Keratinocyte (primary cell): ENCODE data around the gene ACVR1. TPM values are rescaled to one million over a fixed set of nuclear protein-coding genes. Genes with fewer than 3 reads are reported as not detected.

Experiments
- DNase-seq: peaks from one replicate; pipeline ENCODE4 v3.0.0-alpha.2; 2011; ENCODE audit warnings: low read depth, missing footprints, low spot score
- FAIRE-seq: peaks from 2 replicates; lab custom pipeline; 2011; peaks lifted over from hg19 to GRCh38; lab: Jason Lieb, UNC
- H2AFZ ChIP-seq: 2 replicates; pipeline ENCODE4 v1.6.0; 2012; ENCODE audit warnings: low read length, control low read depth, inconsistent platforms; ENCODE audit not compliant: control insufficient read depth
- H3K27ac ChIP-seq: 2 replicates; pipeline ENCODE4 v1.5.1; 2011; ENCODE audit warnings: low read length; ENCODE audit not compliant: control insufficient read depth, insufficient read depth
- H3K27me3 ChIP-seq: 3 replicates; pipeline ENCODE4 v1.6.0; 2011; ENCODE audit warnings: low read length; ENCODE audit not compliant: control insufficient read depth, insufficient read depth; ENCODE audit errors: extremely low read depth
- H3K36me3 ChIP-seq, 2 experiments: 2 replicates in 1 of 2; 3 replicates in 1 of 2; pipeline ENCODE4 v1.5.1; 2011; ENCODE audit warnings: low read length in 2 of 2, mild to moderate bottlenecking in 1 of 2; ENCODE audit not compliant: control insufficient read depth in 2 of 2, insufficient read depth in 2 of 2; ENCODE audit errors: extremely low read depth in 1 of 2
- H3K4me1 ChIP-seq: 3 replicates; pipeline ENCODE4 v1.5.1; 2011; ENCODE audit warnings: low read length; ENCODE audit not compliant: control insufficient read depth, insufficient read depth; ENCODE audit errors: extremely low read depth
- H3K4me2 ChIP-seq: 3 replicates; pipeline ENCODE4 v1.6.0; 2011; ENCODE audit warnings: low read depth, low read length; ENCODE audit not compliant: control insufficient read depth, insufficient read depth; ENCODE audit errors: extremely low read depth
- H3K4me3 ChIP-seq, 3 experiments: fragments of 200-600 bp in 1 of 3; sonication (generic) in 1 of 3; 2 replicates in 2 of 3; 3 replicates in 1 of 3; pipeline ENCODE4 v1.5.1; 2011 to 2016; ENCODE audit warnings: low read length in 3 of 3, mild to moderate bottlenecking in 3 of 3, control low read depth in 2 of 3, inconsistent platforms in 1 of 3, low read depth in 1 of 3, mixed read lengths in 1 of 3, mixed run types in 1 of 3, moderate library complexity in 1 of 3; ENCODE audit not compliant: control insufficient read depth in 2 of 3, insufficient read depth in 2 of 3; ENCODE audit errors: extremely low read depth in 1 of 3
- H3K79me2 ChIP-seq: 2 replicates; pipeline ENCODE4 v1.6.0; 2012; ENCODE audit warnings: low read length; ENCODE audit not compliant: control insufficient read depth, insufficient read depth
- H3K9ac ChIP-seq: 3 replicates; pipeline ENCODE4 v1.6.0; 2011; ENCODE audit warnings: low read length; ENCODE audit not compliant: control insufficient read depth, insufficient read depth; ENCODE audit errors: extremely low read depth
- H3K9me1 ChIP-seq: 3 replicates; pipeline ENCODE4 v1.6.0; 2011; ENCODE audit warnings: low read length; ENCODE audit not compliant: control insufficient read depth, insufficient read depth; ENCODE audit errors: extremely low read depth
- H3K9me3 ChIP-seq: 2 replicates; pipeline ENCODE4 v1.5.1; 2012; ENCODE audit warnings: low read depth, low read length; ENCODE audit not compliant: control insufficient read depth
- H4K20me1 ChIP-seq: 3 replicates; pipeline ENCODE4 v1.6.0; 2011; ENCODE audit warnings: low read length; ENCODE audit not compliant: control insufficient read depth, insufficient read depth; ENCODE audit errors: extremely low read depth
- CTCF ChIP-seq, 3 experiments: IDR thresholded peaks in 1 of 3; conservative IDR thresholded peaks in 1 of 3; optimal IDR thresholded peaks in 1 of 3; 2 replicates in 2 of 3; 3 replicates in 1 of 3; pipeline versions ENCODE3 to v1.5.1; 2011; ENCODE audit warnings: low read length in 3 of 3, mild to moderate bottlenecking in 3 of 3, moderate library complexity in 2 of 3, control low read depth in 1 of 3, inconsistent platforms in 1 of 3; ENCODE audit not compliant: insufficient read depth in 2 of 3; ENCODE audit errors: extremely low read depth in 1 of 3
- EZH2 ChIP-seq: IDR thresholded peaks from one replicate; pipeline ENCODE4 v1.6.1; 2012; ENCODE audit warnings: inconsistent platforms, mild to moderate bottlenecking, low read length, moderate library complexity
- dilution Hi-C: fragments of 300-500 bp; cut with MboI; formaldehyde crosslinking; loops from one replicate; pipeline ENCODE4 v1.7.0; 2020; ENCODE audit warnings: low sequenced_read_pairs; ENCODE audit not compliant: extremely low pct_ligation_motif_present
- polyA plus RNA-seq, 5 experiments: library from polyadenylated mRNA; depleted of rRNA in 3 of 5; stranded (reverse) in 3 of 5; stranded (forward) in 1 of 5; unstranded in 1 of 5; fragments of >200 nt; gene quantifications; 1 replicate in 1 of 5; 2 replicates in 3 of 5; 3 replicates in 1 of 5; pipeline versions ENCODE4 v1.2.1 to v1.2.3, GENCODE V29; 2011 to 2012; ENCODE audit warnings: missing spikeins in 2 of 5, low read depth in 1 of 5, low replicate concordance in 1 of 5

Gene ACVR1
- polyA plus RNA-seq, 1 donor (not counting 4 experiments of a cell fraction or from before 2014, with no cell fraction given) = 30.8 TPM

GRCh38 chr2:157813467-157813866, 62.7 kb downstream of the ACVR1 start:
- H2AFZ ChIP-seq = no peak overlapping the region
- no peaks in the 10 kb centered on the region for H3K27me3 ChIP-seq
- no peaks in the 10 kb centered on the region for H3K9me1 ChIP-seq
- FAIRE-seq (no peak), DNase-seq (no peak)
- no peak overlapping the region for H3K27ac ChIP-seq
- H3K36me3 ChIP-seq = peaks cover 0 to 4% of the 10 kb centered on the region in 2 experiments
- TF ChIP-seq EZH2 (no peak), CTCF (optimal IDR thresholded peaks at IDR 0.05 in 1 of 3, IDR thresholded peaks at IDR 0.05 in 1 of 3, conservative IDR thresholded peaks at IDR 0.05 in 1 of 3; ENCODE audit: extremely low read depth in 1 of 3, insufficient read depth in 2 of 3, low read length in 3 of 3) (no peak)
- peaks cover 2% of the 10 kb centered on the region for H3K79me2 ChIP-seq
- no peaks in the 10 kb centered on the region for H3K4me1 ChIP-seq
- no peak overlapping the region for H3K9ac ChIP-seq
- no peaks in the 10 kb centered on the region for H4K20me1 ChIP-seq
- H3K4me3 ChIP-seq = no peak overlapping the region
- H3K9me3 ChIP-seq = no peaks in the 10 kb centered on the region
- H3K4me2 ChIP-seq = no peak overlapping the region
- dilution Hi-C loops = no loop called here

GRCh38 chr2:157810037-157810436, 66.1 kb downstream of the ACVR1 start:
- Histone ChIP-seq H3K4me2 (no peak overlapping the region), H3K36me3 (peaks cover 0 to 2% of the 10 kb centered on the region in 2 experiments), H3K27ac (no peak overlapping the region), H3K4me1 (no peaks in the 10 kb centered on the region), H3K27me3 (no peaks in the 10 kb centered on the region), H2AFZ (no peak overlapping the region), H3K4me3 (no peak overlapping the region), H4K20me1 (no peaks in the 10 kb centered on the region), H3K79me2 (peaks cover 2% of the 10 kb centered on the region), H3K9me1 (no peaks in the 10 kb centered on the region), H3K9ac (no peak overlapping the region), H3K9me3 (no peaks in the 10 kb centered on the region)
- TF ChIP-seq CTCF (optimal IDR thresholded peaks at IDR 0.05 in 1 of 3, IDR thresholded peaks at IDR 0.05 in 1 of 3, conservative IDR thresholded peaks at IDR 0.05 in 1 of 3; ENCODE audit: extremely low read depth in 1 of 3, insufficient read depth in 2 of 3, low read length in 3 of 3) (no peak), EZH2 (no peak)
- DNase-seq = no peak
- no peak for FAIRE-seq
- dilution Hi-C loops = no loop called here
